ENCODE results near the gene ZBTB21.

Gene ZBTB21

GRCh38 chr21:41958886-41959563, 51.1 kb downstream of the ZBTB21 start:
- no peak overlapping the region for H3K9ac ChIP-seq (ENCODE audit: low read length)
- no peak overlapping the region for H3K4me3 ChIP-seq (ENCODE audit: low read length)
- no peak for DNase-seq
- no peak overlapping the region for H2BK120ac ChIP-seq (ENCODE audit: low read depth, low read length)
- no peak overlapping the region for H2AK5ac ChIP-seq (ENCODE audit: low read length)
- H2BK5ac ChIP-seq (ENCODE audit: low read length) = no peak overlapping the region
- H3K36me3 ChIP-seq (ENCODE audit: control insufficient read depth, insufficient read depth, low read length) = no peaks in the 10 kb centered on the region
- H3K4me2 ChIP-seq (ENCODE audit: low read length) = no peak overlapping the region
- H4K5ac ChIP-seq (ENCODE audit: low read length) = no peak overlapping the region
- no peak overlapping the region for H2BK15ac ChIP-seq (replicated peaks; ENCODE audit: low read depth)
- H3K4me1 ChIP-seq (ENCODE audit: control insufficient read depth, low read depth, low read length) = no peaks in the 10 kb centered on the region
- H3K4ac ChIP-seq (ENCODE audit: low read depth, low read length) = no peak overlapping the region
- H3K79me2 ChIP-seq (ENCODE audit: control insufficient read depth, insufficient read depth, low read length) = no peaks in the 10 kb centered on the region
- no peaks in the 10 kb centered on the region for H3K27me3 ChIP-seq (ENCODE audit: insufficient read depth, low read length, poor library complexity)
- H3K79me1 ChIP-seq (ENCODE audit: low read length) = no peaks in the 10 kb centered on the region
- H3K23ac ChIP-seq (ENCODE audit: low read length) = no peak overlapping the region
- H3K18ac ChIP-seq (ENCODE audit: low read length) = no peak overlapping the region
- H3K27ac ChIP-seq (ENCODE audit: low read depth, low read length) = no peak overlapping the region
- no CpG with 5 or more reads among the region's 16 CpGs for WGBS (ENCODE audit: extremely low coverage, insufficient coverage, low lambda C conversion rate)
- H4K8ac ChIP-seq (ENCODE audit: low read depth, low read length) = no peak overlapping the region
- no peak overlapping the region for H3K56ac ChIP-seq (ENCODE audit: low read length)

GRCh38 chr21:41957991-41958766, 52.0 kb downstream of the ZBTB21 start:
- H2BK120ac ChIP-seq (ENCODE audit: low read depth, low read length) = no peak overlapping the region
- H2AK5ac ChIP-seq (ENCODE audit: low read length) = no peak overlapping the region
- no peak overlapping the region for H3K4me2 ChIP-seq (ENCODE audit: low read length)
- H3K23ac ChIP-seq (ENCODE audit: low read length) = no peak overlapping the region
- no peak overlapping the region for H3K4me3 ChIP-seq (ENCODE audit: low read length)
- no peak overlapping the region for H4K8ac ChIP-seq (ENCODE audit: low read depth, low read length)
- no peak overlapping the region for H3K27ac ChIP-seq (ENCODE audit: low read depth, low read length)
- H2BK5ac ChIP-seq (ENCODE audit: low read length) = no peak overlapping the region
- no peak overlapping the region for H2BK15ac ChIP-seq (replicated peaks; ENCODE audit: low read depth)
- H3K56ac ChIP-seq (ENCODE audit: low read length) = no peak overlapping the region
- no peaks in the 10 kb centered on the region for H3K79me2 ChIP-seq (ENCODE audit: control insufficient read depth, insufficient read depth, low read length)
- no peaks in the 10 kb centered on the region for H3K4me1 ChIP-seq (ENCODE audit: control insufficient read depth, low read depth, low read length)
- no peaks in the 10 kb centered on the region for H3K27me3 ChIP-seq (ENCODE audit: insufficient read depth, low read length, poor library complexity)
- no peak overlapping the region for H3K4ac ChIP-seq (ENCODE audit: low read depth, low read length)
- no peak overlapping the region for H3K18ac ChIP-seq (ENCODE audit: low read length)
- peak; percentile 75 for DNase-seq
- H3K79me1 ChIP-seq (ENCODE audit: low read length) = no peaks in the 10 kb centered on the region
- no peak overlapping the region for H4K5ac ChIP-seq (ENCODE audit: low read length)
- H3K36me3 ChIP-seq (ENCODE audit: control insufficient read depth, insufficient read depth, low read length) = no peaks in the 10 kb centered on the region
- no peak overlapping the region for H3K9ac ChIP-seq (ENCODE audit: low read length)
- WGBS (ENCODE audit: extremely low coverage, insufficient coverage, low lambda C conversion rate) = no CpG with 5 or more reads among the region's 24 CpGs

- peak; percentile 36 for DNase-seq
Measured at GRCh38 chr21:41956926-41957729, 53.0 kb downstream of the ZBTB21 start.

GRCh38 chr21:41955516-41955915, 54.6 kb downstream of the ZBTB21 start:
- Histone ChIP-seq H3K79me1 (ENCODE audit: low read length) (no peaks in the 10 kb centered on the region), H2BK15ac (replicated peaks; ENCODE audit: low read depth) (no peak overlapping the region), H3K4me1 (ENCODE audit: control insufficient read depth, low read depth, low read length) (peaks cover 14% of the 10 kb centered on the region), H3K4me3 (ENCODE audit: low read length) (no peak overlapping the region), H4K5ac (ENCODE audit: low read length) (no peak overlapping the region), H3K36me3 (ENCODE audit: control insufficient read depth, insufficient read depth, low read length) (no peaks in the 10 kb centered on the region), H4K8ac (ENCODE audit: low read depth, low read length) (no peak overlapping the region), H3K9ac (ENCODE audit: low read length) (no peak overlapping the region), H3K27me3 (ENCODE audit: insufficient read depth, low read length, poor library complexity) (no peaks in the 10 kb centered on the region), H2BK120ac (ENCODE audit: low read depth, low read length) (no peak overlapping the region), H2BK5ac (ENCODE audit: low read length) (no peak overlapping the region), H3K4ac (ENCODE audit: low read depth, low read length) (no peak overlapping the region), H3K27ac (ENCODE audit: low read depth, low read length) (no peak overlapping the region), H3K18ac (ENCODE audit: low read length) (no peak overlapping the region), H3K23ac (ENCODE audit: low read length) (no peak overlapping the region), H3K56ac (ENCODE audit: low read length) (no peak overlapping the region), H2AK5ac (ENCODE audit: low read length) (no peak overlapping the region), H3K79me2 (ENCODE audit: control insufficient read depth, insufficient read depth, low read length) (no peaks in the 10 kb centered on the region), H3K4me2 (ENCODE audit: low read length) (no peak overlapping the region)
- WGBS (ENCODE audit: extremely low coverage, insufficient coverage, low lambda C conversion rate) = no CpG with 5 or more reads among the region's 10 CpGs
- DNase-seq = no peak

More at GRCh38 chr21:41956926-41957729, 53.0 kb downstream of the ZBTB21 start:
- H3K4ac ChIP-seq (ENCODE audit: low read depth, low read length) = no peak overlapping the region
- no peak overlapping the region for H4K8ac ChIP-seq (ENCODE audit: low read depth, low read length)
- no peak overlapping the region for H3K56ac ChIP-seq (ENCODE audit: low read length)
- no peaks in the 10 kb centered on the region for H3K79me1 ChIP-seq (ENCODE audit: low read length)
- no peak overlapping the region for H2BK120ac ChIP-seq (ENCODE audit: low read depth, low read length)
- no peak overlapping the region for H3K4me2 ChIP-seq (ENCODE audit: low read length)
- H4K5ac ChIP-seq (ENCODE audit: low read length) = no peak overlapping the region
- H3K79me2 ChIP-seq (ENCODE audit: control insufficient read depth, insufficient read depth, low read length) = no peaks in the 10 kb centered on the region
- H3K4me1 ChIP-seq (ENCODE audit: control insufficient read depth, low read depth, low read length) = peaks cover 3% of the 10 kb centered on the region
- no peaks in the 10 kb centered on the region for H3K36me3 ChIP-seq (ENCODE audit: control insufficient read depth, insufficient read depth, low read length)
- no peak overlapping the region for H3K18ac ChIP-seq (ENCODE audit: low read length)
- H2BK15ac ChIP-seq (replicated peaks; ENCODE audit: low read depth) = no peak overlapping the region
- no peak overlapping the region for H3K23ac ChIP-seq (ENCODE audit: low read length)
- H2AK5ac ChIP-seq (ENCODE audit: low read length) = no peak overlapping the region
- H3K4me3 ChIP-seq (ENCODE audit: low read length) = no peak overlapping the region
- H2BK5ac ChIP-seq (ENCODE audit: low read length) = no peak overlapping the region
- H3K27me3 ChIP-seq (ENCODE audit: insufficient read depth, low read length, poor library complexity) = no peaks in the 10 kb centered on the region
- no CpG with 5 or more reads among the region's 9 CpGs for WGBS (ENCODE audit: extremely low coverage, insufficient coverage, low lambda C conversion rate)
- H3K9ac ChIP-seq (ENCODE audit: low read length) = no peak overlapping the region
- H3K27ac ChIP-seq (ENCODE audit: low read depth, low read length) = no peak overlapping the region

DNA sequence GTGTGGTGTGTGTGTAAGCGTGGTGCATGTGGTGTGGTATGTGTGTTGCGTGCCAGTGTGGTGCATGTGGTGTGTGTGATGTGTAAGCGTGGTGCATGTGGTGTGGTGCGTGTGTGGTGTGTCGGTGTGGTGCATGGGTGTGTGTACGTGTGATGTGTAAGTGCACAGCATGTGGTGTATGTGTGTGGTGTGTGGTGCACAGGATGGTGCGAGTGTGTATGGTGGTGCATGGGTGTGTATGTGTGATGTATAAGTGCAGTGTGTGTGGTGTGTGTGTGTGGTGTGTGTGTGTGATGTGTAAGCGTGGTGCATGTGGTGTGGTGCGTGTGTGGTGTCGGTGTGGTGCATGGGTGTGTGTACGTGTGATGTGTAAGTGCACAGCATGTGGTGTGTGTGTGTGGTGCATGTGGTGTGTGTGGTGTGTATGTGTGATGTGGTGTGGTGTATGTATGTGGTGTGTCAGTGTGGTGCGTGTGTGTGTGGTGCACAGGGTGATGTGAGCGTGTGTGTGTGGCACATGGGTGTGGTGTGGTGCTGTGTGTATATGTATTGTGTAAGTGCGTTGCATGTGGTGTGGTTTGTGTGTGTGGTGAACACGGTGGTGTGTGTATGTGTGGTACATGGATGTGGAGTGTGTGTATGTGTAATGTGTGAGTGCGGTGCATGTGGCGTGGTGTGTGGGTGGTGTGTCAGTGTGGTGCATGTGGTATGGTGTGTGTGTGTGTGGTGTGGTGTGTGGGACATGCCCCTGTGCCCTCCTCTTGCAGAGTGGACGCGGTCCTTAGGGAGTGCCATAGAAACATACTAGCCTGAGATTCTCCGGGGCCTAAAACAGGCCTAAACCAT, 55.3 kb downstream of the ZBTB21 start:
- H3K79me2 ChIP-seq (ENCODE audit: control insufficient read depth, insufficient read depth, low read length) = no peaks in the 10 kb centered on the region

More for the DNA sequence above, 55.3 kb downstream of the ZBTB21 start:
- DNase-seq = no peak
- Histone ChIP-seq H3K27me3 (ENCODE audit: insufficient read depth, low read length, poor library complexity) (no peaks in the 10 kb centered on the region), H4K8ac (ENCODE audit: low read depth, low read length) (no peak overlapping the region), H2BK15ac (replicated peaks; ENCODE audit: low read depth) (no peak overlapping the region), H3K36me3 (ENCODE audit: control insufficient read depth, insufficient read depth, low read length) (no peaks in the 10 kb centered on the region), H3K79me1 (ENCODE audit: low read length) (no peaks in the 10 kb centered on the region), H3K4me1 (ENCODE audit: control insufficient read depth, low read depth, low read length) (peaks cover 14% of the 10 kb centered on the region), H3K4me3 (ENCODE audit: low read length) (no peak overlapping the region), H3K23ac (ENCODE audit: low read length) (no peak overlapping the region), H3K56ac (ENCODE audit: low read length) (peak overlapping the region; percentile 75), H4K5ac (ENCODE audit: low read length) (no peak overlapping the region), H2BK120ac (ENCODE audit: low read depth, low read length) (no peak overlapping the region), H3K4ac (ENCODE audit: low read depth, low read length) (no peak overlapping the region), H2BK5ac (ENCODE audit: low read length) (no peak overlapping the region), H2AK5ac (ENCODE audit: low read length) (peak overlapping the region; percentile 47), H3K18ac (ENCODE audit: low read length) (no peak overlapping the region), H3K4me2 (ENCODE audit: low read length) (no peak overlapping the region), H3K9ac (ENCODE audit: low read length) (no peak overlapping the region), H3K27ac (ENCODE audit: low read depth, low read length) (no peak overlapping the region)
- 83% methylated on average over 1 of the region's 20 CpGs for WGBS (ENCODE audit: extremely low coverage, insufficient coverage, low lambda C conversion rate)

Measured in mesendoderm (in vitro differentiated cells).